ENCODE results near the gene CEP135. TPM values are rescaled to one million over a fixed set of nuclear protein-coding genes. Genes with fewer than 3 reads are reported as not detected.

Gene CEP135
- total RNA-seq, 1 donor from 2014 or later, result 14.8 TPM

GRCh38 chr4:56008206-56008605, 59.5 kb downstream of the CEP135 start:
- H3K4me3 Mint-ChIP-seq (ENCODE audit: unreplicated experiment), result no peak overlapping the region
- H3K27ac Mint-ChIP-seq (ENCODE audit: unreplicated experiment), result no peak overlapping the region
- TF ChIP-seq, protein P1, sequence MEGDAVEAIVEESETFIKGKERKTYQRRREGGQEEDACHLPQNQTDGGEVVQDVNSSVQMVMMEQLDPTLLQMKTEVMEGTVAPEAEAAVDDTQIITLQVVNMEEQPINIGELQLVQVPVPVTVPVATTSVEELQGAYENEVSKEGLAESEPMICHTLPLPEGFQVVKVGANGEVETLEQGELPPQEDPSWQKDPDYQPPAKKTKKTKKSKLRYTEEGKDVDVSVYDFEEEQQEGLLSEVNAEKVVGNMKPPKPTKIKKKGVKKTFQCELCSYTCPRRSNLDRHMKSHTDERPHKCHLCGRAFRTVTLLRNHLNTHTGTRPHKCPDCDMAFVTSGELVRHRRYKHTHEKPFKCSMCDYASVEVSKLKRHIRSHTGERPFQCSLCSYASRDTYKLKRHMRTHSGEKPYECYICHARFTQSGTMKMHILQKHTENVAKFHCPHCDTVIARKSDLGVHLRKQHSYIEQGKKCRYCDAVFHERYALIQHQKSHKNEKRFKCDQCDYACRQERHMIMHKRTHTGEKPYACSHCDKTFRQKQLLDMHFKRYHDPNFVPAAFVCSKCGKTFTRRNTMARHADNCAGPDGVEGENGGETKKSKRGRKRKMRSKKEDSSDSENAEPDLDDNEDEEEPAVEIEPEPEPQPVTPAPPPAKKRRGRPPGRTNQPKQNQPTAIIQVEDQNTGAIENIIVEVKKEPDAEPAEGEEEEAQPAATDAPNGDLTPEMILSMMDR (IDR thresholded peaks at IDR 0.05; ENCODE audit: unreplicated experiment), result no peak
- no peak for DNase-seq (ENCODE audit: low spot score)
- peaks cover 8% of the 10 kb centered on the region for H3K36me3 Mint-ChIP-seq (ENCODE audit: low read depth, unreplicated experiment)
- no peaks in the 10 kb centered on the region for H3K9me3 Mint-ChIP-seq (ENCODE audit: unreplicated experiment)
- no peaks in the 10 kb centered on the region for H3K27me3 Mint-ChIP-seq (ENCODE audit: unreplicated experiment)
- H3K4me1 Mint-ChIP-seq (ENCODE audit: unreplicated experiment), result no peaks in the 10 kb centered on the region

- H3K9me3 Mint-ChIP-seq (ENCODE audit: unreplicated experiment), result no peaks in the 10 kb centered on the region
- TF ChIP-seq, protein P1 (IDR thresholded peaks at IDR 0.05; ENCODE audit: unreplicated experiment), result no peak
- H3K27ac Mint-ChIP-seq (ENCODE audit: unreplicated experiment), result no peak overlapping the region
- H3K4me3 Mint-ChIP-seq (ENCODE audit: unreplicated experiment), result no peak overlapping the region
- no peaks in the 10 kb centered on the region for H3K27me3 Mint-ChIP-seq (ENCODE audit: unreplicated experiment)
- peaks cover 40% of the 10 kb centered on the region for H3K36me3 Mint-ChIP-seq (ENCODE audit: low read depth, unreplicated experiment)
- DNase-seq (ENCODE audit: low spot score), result no peak
- H3K4me1 Mint-ChIP-seq (ENCODE audit: unreplicated experiment), result no peaks in the 10 kb centered on the region
Observed at GRCh38 chr4:56026596-56026995, 77.9 kb downstream of the CEP135 start.

- Mint-ChIP-seq H3K27me3 (ENCODE audit: unreplicated experiment) (no peaks in the 10 kb centered on the region), H3K36me3 (ENCODE audit: low read depth, unreplicated experiment) (peaks cover 30% of the 10 kb centered on the region), H3K4me3 (ENCODE audit: unreplicated experiment) (no peak overlapping the region), H3K4me1 (ENCODE audit: unreplicated experiment) (no peaks in the 10 kb centered on the region), H3K9me3 (ENCODE audit: unreplicated experiment) (no peaks in the 10 kb centered on the region), H3K27ac (ENCODE audit: unreplicated experiment) (no peak overlapping the region)
- no peak for DNase-seq (ENCODE audit: low spot score)
- TF ChIP-seq, protein P1 (IDR thresholded peaks at IDR 0.05; ENCODE audit: unreplicated experiment), result no peak
Observed at GRCh38 chr4:56028165-56028564, 79.4 kb downstream of the CEP135 start.

- Mint-ChIP-seq H3K4me3 (ENCODE audit: unreplicated experiment) (no peak overlapping the region), H3K27me3 (ENCODE audit: unreplicated experiment) (no peaks in the 10 kb centered on the region), H3K36me3 (ENCODE audit: low read depth, unreplicated experiment) (no peaks in the 10 kb centered on the region), H3K27ac (ENCODE audit: unreplicated experiment) (no peak overlapping the region), H3K4me1 (ENCODE audit: unreplicated experiment) (no peaks in the 10 kb centered on the region), H3K9me3 (ENCODE audit: unreplicated experiment) (no peaks in the 10 kb centered on the region)
- DNase-seq (ENCODE audit: low spot score), result no peak
- TF ChIP-seq, protein P1 (IDR thresholded peaks at IDR 0.05; ENCODE audit: unreplicated experiment), result no peak
Observed at GRCh38 chr4:56038487-56039162, 89.9 kb downstream of the CEP135 start.

DNA sequence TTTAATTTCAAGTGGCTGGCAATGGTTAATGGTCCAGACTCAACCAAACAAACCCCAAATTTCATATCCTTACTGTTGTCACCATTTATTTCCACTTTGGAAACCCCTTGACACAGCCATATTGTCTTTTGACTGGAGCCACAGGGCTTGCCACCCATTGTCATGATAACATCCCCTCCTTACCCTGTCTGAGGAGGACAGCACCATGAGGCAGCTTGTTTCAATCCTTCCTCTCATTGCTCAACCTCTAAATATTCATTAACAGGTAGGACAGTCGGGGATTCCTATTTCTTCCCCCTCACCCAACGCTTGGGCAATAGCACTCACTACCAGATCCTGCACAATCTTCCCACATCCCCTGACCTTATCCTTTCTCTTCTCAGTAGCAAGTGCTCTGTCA, 92.1 kb downstream of the CEP135 start:
- DNase-seq (ENCODE audit: low spot score), result no peak
- Mint-ChIP-seq H3K36me3 (ENCODE audit: low read depth, unreplicated experiment) (no peaks in the 10 kb centered on the region), H3K27ac (ENCODE audit: unreplicated experiment) (peak overlapping the region; percentile 28), H3K27me3 (ENCODE audit: unreplicated experiment) (no peaks in the 10 kb centered on the region), H3K4me1 (ENCODE audit: unreplicated experiment) (no peaks in the 10 kb centered on the region), H3K4me3 (ENCODE audit: unreplicated experiment) (no peak overlapping the region), H3K9me3 (ENCODE audit: unreplicated experiment) (no peaks in the 10 kb centered on the region)
- TF ChIP-seq, protein P1 (IDR thresholded peaks at IDR 0.05; ENCODE audit: unreplicated experiment), result no peak

Measured in endothelial cell (in vitro differentiated cells).